Glutamatergic neuron (in vitro differentiated cells): ENCODE data around the gene PKN1. TPM values are rescaled to one million over a fixed set of nuclear protein-coding genes. Genes with fewer than 3 reads are reported as not detected.
A peak's percentile ranks its signal among the peaks of the same experiment; 100 is the strongest.

Experiments
- DNase-seq: peaks from one replicate; pipeline ENCODE4 v3.0.0; 2022
- H3K27ac Mint-ChIP-seq: one replicate; pipeline ENCODE4 v1.8.0; 2020; ENCODE audit warnings: mild to moderate bottlenecking, mixed read lengths, inconsistent platforms; ENCODE audit not compliant: unreplicated experiment
- H3K27me3 Mint-ChIP-seq: one replicate; pipeline ENCODE4 v1.8.0; 2020; ENCODE audit warnings: mild to moderate bottlenecking, moderate library complexity, mixed read lengths, inconsistent platforms; ENCODE audit not compliant: unreplicated experiment
- H3K36me3 Mint-ChIP-seq: one replicate; pipeline ENCODE4 v1.8.0; 2020; ENCODE audit warnings: mild to moderate bottlenecking, mixed read lengths, inconsistent platforms; ENCODE audit not compliant: unreplicated experiment
- H3K4me1 Mint-ChIP-seq: one replicate; pipeline ENCODE4 v1.8.0; 2020; ENCODE audit warnings: mild to moderate bottlenecking, low read depth, mixed read lengths, inconsistent platforms; ENCODE audit not compliant: unreplicated experiment
- H3K4me3 Mint-ChIP-seq: one replicate; pipeline ENCODE4 v1.8.0; 2020; ENCODE audit warnings: mild to moderate bottlenecking, mixed read lengths, inconsistent platforms; ENCODE audit not compliant: unreplicated experiment
- H3K9me3 Mint-ChIP-seq: one replicate; pipeline ENCODE4 v1.8.0; 2020; ENCODE audit warnings: mild to moderate bottlenecking, moderate library complexity, mixed read lengths, inconsistent platforms; ENCODE audit not compliant: unreplicated experiment
- total RNA-seq: library from RNA; stranded (reverse); fragmentation: NEBNext Ultra II Directional; extraction: Animal tissue kit (Norgen Biotek cat#: 25700); gene quantifications from one replicate; pipeline ENCODE4 v1.2.1, GENCODE V29; 2021; ENCODE audit not compliant: unreplicated experiment
- TF ChIP-seq, protein P1 (sequence below): fragments of 200-600 bp; sonication (generic); IDR thresholded peaks from one replicate; pipeline ENCODE4 v1.5.0; 2021; ENCODE audit not compliant: partially characterized antibody, unreplicated experiment

PKN1 gene
- total RNA-seq, 1 donor from 2014 or later, result 117 TPM

GRCh38 chr19:14505488-14506239 is 72.6 kb downstream of the PKN1 start:
- Mint-ChIP-seq H3K4me1 (no peaks in the 10 kb centered on the region), H3K36me3 (no peaks in the 10 kb centered on the region), H3K27me3 (peaks cover 4% of the 10 kb centered on the region), H3K27ac (no peak overlapping the region), H3K9me3 (no peaks in the 10 kb centered on the region), H3K4me3 (no peak overlapping the region)
- TF ChIP-seq, protein P1, sequence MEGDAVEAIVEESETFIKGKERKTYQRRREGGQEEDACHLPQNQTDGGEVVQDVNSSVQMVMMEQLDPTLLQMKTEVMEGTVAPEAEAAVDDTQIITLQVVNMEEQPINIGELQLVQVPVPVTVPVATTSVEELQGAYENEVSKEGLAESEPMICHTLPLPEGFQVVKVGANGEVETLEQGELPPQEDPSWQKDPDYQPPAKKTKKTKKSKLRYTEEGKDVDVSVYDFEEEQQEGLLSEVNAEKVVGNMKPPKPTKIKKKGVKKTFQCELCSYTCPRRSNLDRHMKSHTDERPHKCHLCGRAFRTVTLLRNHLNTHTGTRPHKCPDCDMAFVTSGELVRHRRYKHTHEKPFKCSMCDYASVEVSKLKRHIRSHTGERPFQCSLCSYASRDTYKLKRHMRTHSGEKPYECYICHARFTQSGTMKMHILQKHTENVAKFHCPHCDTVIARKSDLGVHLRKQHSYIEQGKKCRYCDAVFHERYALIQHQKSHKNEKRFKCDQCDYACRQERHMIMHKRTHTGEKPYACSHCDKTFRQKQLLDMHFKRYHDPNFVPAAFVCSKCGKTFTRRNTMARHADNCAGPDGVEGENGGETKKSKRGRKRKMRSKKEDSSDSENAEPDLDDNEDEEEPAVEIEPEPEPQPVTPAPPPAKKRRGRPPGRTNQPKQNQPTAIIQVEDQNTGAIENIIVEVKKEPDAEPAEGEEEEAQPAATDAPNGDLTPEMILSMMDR, result peak; percentile 86
- peak; percentile 77 for DNase-seq

GRCh38 chr19:14507704-14508542 is 74.8 kb downstream of the PKN1 start:
- DNase-seq, result no peak
- Mint-ChIP-seq H3K9me3 (peaks cover 3% of the 10 kb centered on the region), H3K36me3 (no peaks in the 10 kb centered on the region), H3K4me3 (no peak overlapping the region), H3K4me1 (no peaks in the 10 kb centered on the region), H3K27ac (no peak overlapping the region), H3K27me3 (peaks cover 2% of the 10 kb centered on the region)
- TF ChIP-seq, protein P1, result no peak

- Mint-ChIP-seq H3K4me3 (no peak overlapping the region), H3K27ac (no peak overlapping the region), H3K36me3 (peaks cover 10% of the 10 kb centered on the region), H3K4me1 (peaks cover 10% of the 10 kb centered on the region), H3K27me3 (peaks cover 3% of the 10 kb centered on the region), H3K9me3 (peaks cover 8% of the 10 kb centered on the region)
- TF ChIP-seq, protein P1, result no peak
- DNase-seq, result no peak
Measured at GRCh38 chr19:14510311-14511228, 77.5 kb downstream of the PKN1 start.

GRCh38 chr19:14511229-14511593 is 78.1 kb downstream of the PKN1 start:
- Mint-ChIP-seq H3K27ac (no peak overlapping the region), H3K36me3 (peaks cover 10% of the 10 kb centered on the region)

More at GRCh38 chr19:14511229-14511593, 78.1 kb downstream of the PKN1 start:
- peaks cover 8% of the 10 kb centered on the region for H3K9me3 Mint-ChIP-seq
- peaks cover 3% of the 10 kb centered on the region for H3K27me3 Mint-ChIP-seq
- TF ChIP-seq, protein P1, result no peak
- H3K4me1 Mint-ChIP-seq, result peaks cover 15% of the 10 kb centered on the region
- no peak overlapping the region for H3K4me3 Mint-ChIP-seq
- DNase-seq, result no peak
